ENCODE data around the gene SLC2A9.

The SLC2A9 gene

GRCh38 chr4:9893329-9894108 is 127.8 kb downstream of the SLC2A9 start:
- DNase-seq (ENCODE audit: low read depth in 2 of 2), result no peak

GRCh38 chr4:9891740-9892139 is 129.6 kb downstream of the SLC2A9 start:
- no peak for DNase-seq (ENCODE audit: low read depth in 2 of 2)

- DNase-seq (ENCODE audit: low read depth in 2 of 2), result no peak
These were observed 130.2 kb downstream of the SLC2A9 start for GRCh38 chr4:9891056-9891455.

- no peak for DNase-seq (ENCODE audit: low read depth in 2 of 2)
These were observed 132.0 kb downstream of the SLC2A9 start for GRCh38 chr4:9889306-9889705.

- no peak for DNase-seq (ENCODE audit: low read depth in 2 of 2)
These were observed 135.3 kb downstream of the SLC2A9 start for GRCh38 chr4:9885958-9886357.

GRCh38 chr4:9880406-9881197 is 140.7 kb downstream of the SLC2A9 start:
- no peak for DNase-seq (ENCODE audit: low read depth in 2 of 2)

GRCh38 chr4:9877123-9877522 is 144.2 kb downstream of the SLC2A9 start:
- DNase-seq (ENCODE audit: low read depth in 2 of 2), result no peak

GRCh38 chr4:9875516-9875915 is 145.8 kb downstream of the SLC2A9 start:
- DNase-seq (ENCODE audit: low read depth in 2 of 2), result no peak

GRCh38 chr4:9874385-9874784 is 146.9 kb downstream of the SLC2A9 start:
- DNase-seq (ENCODE audit: low read depth in 2 of 2), result no peak

- DNase-seq (ENCODE audit: low read depth in 2 of 2), result no peak
These were observed 151.0 kb downstream of the SLC2A9 start for GRCh38 chr4:9870165-9870790.

- no peak for DNase-seq (ENCODE audit: low read depth in 2 of 2)
These were observed 153.4 kb downstream of the SLC2A9 start for GRCh38 chr4:9867751-9868425.

GRCh38 chr4:9866931-9867330 is 154.4 kb downstream of the SLC2A9 start:
- no peak for DNase-seq (ENCODE audit: low read depth in 2 of 2)

GRCh38 chr4:9861561-9861960 is 159.7 kb downstream of the SLC2A9 start:
- no peak for DNase-seq (ENCODE audit: low read depth in 2 of 2)

GRCh38 chr4:9859810-9860209 is 161.5 kb downstream of the SLC2A9 start:
- no peak for DNase-seq (ENCODE audit: low read depth in 2 of 2)

GRCh38 chr4:9849538-9849920 is 171.8 kb downstream of the SLC2A9 start:
- DNase-seq (ENCODE audit: low read depth in 2 of 2), result no peak

GRCh38 chr4:9847968-9848748 is 173.1 kb downstream of the SLC2A9 start:
- no peak for DNase-seq (ENCODE audit: low read depth in 2 of 2)

GRCh38 chr4:9845791-9846493 is 175.4 kb downstream of the SLC2A9 start:
- no peak for DNase-seq (ENCODE audit: low read depth in 2 of 2)

- no peak for DNase-seq (ENCODE audit: low read depth in 2 of 2)
These were observed 180.2 kb downstream of the SLC2A9 start for GRCh38 chr4:9841072-9841471.

- no peak for DNase-seq (ENCODE audit: low read depth in 2 of 2)
These were observed 185.9 kb downstream of the SLC2A9 start for GRCh38 chr4:9835430-9835829.

GRCh38 chr4:9833421-9833820 is 187.9 kb downstream of the SLC2A9 start:
- no peak for DNase-seq (ENCODE audit: low read depth in 2 of 2)

- no peak for DNase-seq (ENCODE audit: low read depth in 2 of 2)
These were observed 188.7 kb downstream of the SLC2A9 start for GRCh38 chr4:9832640-9833039.

All from stimulated activated CD4-positive, alpha-beta T cell treated with anti-CD3 and anti-CD28 coated beads, Interleukin-1b, Interleukin-23, amount 100 ng/mL, for 4 hours (primary cell).